ENCODE data around the gene BACH1.

BACH1 gene

GRCh38 chr21:29315131-29315749 lies 16.5 kb downstream of the BACH1 start:
- DNase-seq (ENCODE audit: low read depth), result no peak

GRCh38 chr21:29316029-29316742 lies 17.5 kb downstream of the BACH1 start:
- DNase-seq (ENCODE audit: low read depth), result no peak

GRCh38 chr21:29316806-29317205 lies 18.1 kb downstream of the BACH1 start:
- no peak for DNase-seq (ENCODE audit: low read depth)

GRCh38 chr21:29318354-29318753 lies 19.6 kb downstream of the BACH1 start:
- DNase-seq (ENCODE audit: low read depth), result no peak

- no peak for DNase-seq (ENCODE audit: low read depth)
Measured at GRCh38 chr21:29320031-29320430, 21.3 kb downstream of the BACH1 start.

- no peak for DNase-seq (ENCODE audit: low read depth)
Measured at GRCh38 chr21:29321217-29321616, 22.5 kb downstream of the BACH1 start.

- DNase-seq (ENCODE audit: low read depth), result no peak
Measured at GRCh38 chr21:29321932-29322928, 23.5 kb downstream of the BACH1 start.

- DNase-seq (ENCODE audit: low read depth), result no peak
Measured at GRCh38 chr21:29323189-29323588, 24.5 kb downstream of the BACH1 start.

GRCh38 chr21:29326914-29327554 lies 28.3 kb downstream of the BACH1 start:
- DNase-seq (ENCODE audit: low read depth), result no peak

GRCh38 chr21:29329406-29329805 lies 30.7 kb downstream of the BACH1 start:
- DNase-seq (ENCODE audit: low read depth), result no peak

- no peak for DNase-seq (ENCODE audit: low read depth)
Measured at GRCh38 chr21:29330797-29331196, 32.1 kb downstream of the BACH1 start.

- no peak for DNase-seq (ENCODE audit: low read depth)
Measured at GRCh38 chr21:29332461-29333362, 34.0 kb downstream of the BACH1 start.

- no peak for DNase-seq (ENCODE audit: low read depth)
Measured at GRCh38 chr21:29333406-29333805, 34.7 kb downstream of the BACH1 start.

- DNase-seq (ENCODE audit: low read depth), result no peak
Measured at GRCh38 chr21:29334717-29335428, 36.2 kb downstream of the BACH1 start.

GRCh38 chr21:29335720-29336119 lies 37.0 kb downstream of the BACH1 start:
- DNase-seq (ENCODE audit: low read depth), result no peak

- DNase-seq (ENCODE audit: low read depth), result no peak
Measured at GRCh38 chr21:29338256-29338655, 39.5 kb downstream of the BACH1 start.

- DNase-seq (ENCODE audit: low read depth), result no peak
Measured at GRCh38 chr21:29340228-29340627, 41.5 kb downstream of the BACH1 start.

GRCh38 chr21:29342363-29342957 lies 43.7 kb downstream of the BACH1 start:
- DNase-seq (ENCODE audit: low read depth), result no peak

GRCh38 chr21:29343519-29343918 lies 44.8 kb downstream of the BACH1 start:
- DNase-seq (ENCODE audit: low read depth), result no peak

GRCh38 chr21:29346281-29346680 lies 47.6 kb downstream of the BACH1 start:
- DNase-seq (ENCODE audit: low read depth), result no peak

All from stimulated activated CD8-positive, alpha-beta memory T cell treated with anti-CD3 and anti-CD28 coated beads, Interleukin-12 subunit alpha, Interleukin-12 subunit beta, amount 100 ng/mL, for 4 hours (primary cell).